Small intestine (tissue), 7 donors: Measurements from ENCODE around the gene EMC6. TPM values are rescaled to one million over a fixed set of nuclear protein-coding genes. Genes with fewer than 3 reads are reported as not detected.

Experiments
- DNase-seq, 2 donors: peaks; one replicate each; pipeline versions ENCODE4 v3.0.0 to v3.0.0-alpha.2; 2013
- FAIRE-seq: peaks from 2 replicates; lab custom pipeline; 2012; peaks lifted over from hg19 to GRCh38; lab: Jason Lieb, UNC
- H3K27ac ChIP-seq, 3 donors: one replicate each; pipeline ENCODE4 v1.5.1; 2013; ENCODE audit warnings: low read length in 2 of 3, mild to moderate bottlenecking in 2 of 3, control low read depth in 1 of 3, inconsistent platforms in 1 of 3, low read depth in 1 of 3, moderate library complexity in 1 of 3
- H3K27me3 ChIP-seq, 3 donors: one replicate each; pipeline ENCODE4 v1.6.1; 2013; ENCODE audit warnings: low read length in 3 of 3, inconsistent platforms in 1 of 3; ENCODE audit not compliant: control insufficient read depth in 3 of 3, insufficient read depth in 3 of 3
- H3K36me3 ChIP-seq, 3 donors: one replicate each; pipeline ENCODE4 v1.6.1; 2013; ENCODE audit warnings: low read length in 3 of 3, inconsistent platforms in 1 of 3, low read depth in 1 of 3, mild to moderate bottlenecking in 1 of 3, moderate library complexity in 1 of 3; ENCODE audit not compliant: control insufficient read depth in 3 of 3, insufficient read depth in 2 of 3
- H3K4me1 ChIP-seq, 3 donors: one replicate each; pipeline ENCODE4 v1.6.1; 2013; ENCODE audit warnings: low read length in 2 of 3, inconsistent platforms in 1 of 3, low read depth in 1 of 3, mild to moderate bottlenecking in 1 of 3, moderate library complexity in 1 of 3; ENCODE audit not compliant: control insufficient read depth in 3 of 3, insufficient read depth in 2 of 3
- H3K4me3 ChIP-seq, 3 donors: one replicate each; pipeline ENCODE4 v1.5.1; 2013; ENCODE audit warnings: low read length in 3 of 3, control low read depth in 1 of 3, inconsistent platforms in 1 of 3, low read depth in 1 of 3, mild to moderate bottlenecking in 1 of 3, moderate library complexity in 1 of 3
- H3K9me3 ChIP-seq, 2 donors: one replicate each; pipeline ENCODE4 v1.6.1; 2013; ENCODE audit warnings: low read depth in 1 of 2, low read length in 1 of 2; ENCODE audit not compliant: control insufficient read depth in 2 of 2, insufficient read depth in 1 of 2
- WGBS, 3 donors: extraction: QIAGEN DNeasy Blood & Tissue Kit; methylation state at CpG; one replicate each; pipeline ENCODE4 v1.1.7; 2013; 5-methylcytosine and 5-hydroxymethylcytosine counted together
- polyA plus RNA-seq, 4 donors: library from polyadenylated mRNA; stranded (reverse) in 3 of 4; unstranded in 1 of 4; fragments of 200-250 nt in 3 of 4; fragments of 120-200 nt in 1 of 4; gene quantifications; one replicate each; pipeline versions ENCODE4 v1.2.1 to v1.2.3, GENCODE V29; 2013
- donor health status: healthy with polysubstance abuse.
- donor health status: control.
- donor health status: control.
- donor health status: Bipolar disorder and iron deficiency.
- donor health status: healthy.

Gene EMC6
- polyA plus RNA-seq, 4 donors = 40.0 to 85.4 (median 71.9) TPM

DNA sequence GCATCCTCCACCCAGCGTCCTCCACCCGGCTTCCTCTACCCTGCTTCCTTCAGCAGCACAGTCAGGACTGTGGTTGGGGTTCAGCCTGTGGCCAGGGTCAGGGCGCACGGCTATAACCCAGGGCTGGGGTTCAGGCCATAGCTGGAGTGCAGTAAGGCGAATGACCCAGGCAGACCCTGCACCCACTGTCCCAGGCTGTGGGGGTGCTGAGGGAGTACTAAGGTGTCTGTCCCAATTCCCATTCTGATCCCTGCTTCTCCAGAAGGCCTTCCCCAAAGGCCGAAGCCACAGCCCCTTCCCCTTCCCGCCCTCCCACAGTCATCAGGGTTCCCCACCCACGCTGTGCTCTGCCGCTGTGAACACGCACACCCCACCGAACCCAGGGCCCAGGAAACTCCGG lies 12.4 kb downstream of the EMC6 start:
- 83 to 87% (median 86%) methylated on average over 12 of the region's 12 CpGs for WGBS, 3 donors
- Histone ChIP-seq H3K36me3 (no peaks in the 10 kb centered on the region), H3K27ac (no peak overlapping the region), H3K9me3 (no peaks in the 10 kb centered on the region), H3K4me3 (no peak overlapping the region), H3K27me3 (peaks cover 0 to 17% (median 2%) of the 10 kb centered on the region in 3 donors), H3K4me1 (no peaks in the 10 kb centered on the region)
- FAIRE-seq = no peak
- DNase-seq = no peak

DNA sequence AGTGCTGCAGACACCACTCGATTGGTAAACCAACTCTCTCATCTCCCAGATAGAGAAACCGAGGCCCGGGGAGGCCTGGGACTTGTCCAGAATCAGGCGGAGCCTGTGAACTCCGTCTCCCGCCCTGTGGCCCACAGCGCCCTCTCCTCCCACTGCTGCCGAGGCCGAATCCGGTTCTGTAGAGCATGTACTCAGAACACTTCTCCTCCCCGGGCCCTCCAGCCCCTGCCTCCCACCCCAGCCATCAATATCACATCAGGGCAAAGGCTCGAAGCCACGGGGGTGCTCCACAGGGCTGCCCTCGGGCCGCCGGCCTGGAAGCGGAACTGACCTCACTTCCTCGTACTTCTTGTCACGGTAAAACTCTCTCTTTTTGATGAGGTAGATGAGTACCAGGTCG lies 13.0 kb downstream of the EMC6 start:
- FAIRE-seq (no peak), DNase-seq (no peak)
- Histone ChIP-seq H3K27ac (no peak overlapping the region), H3K36me3 (no peaks in the 10 kb centered on the region), H3K9me3 (no peaks in the 10 kb centered on the region), H3K4me3 (no peak overlapping the region), H3K4me1 (no peaks in the 10 kb centered on the region), H3K27me3 (peaks cover 0 to 17% (median 2%) of the 10 kb centered on the region in 3 donors)
- 76 to 84% (median 80%) methylated on average over 20 of the region's 20 CpGs for WGBS, 3 donors

DNA sequence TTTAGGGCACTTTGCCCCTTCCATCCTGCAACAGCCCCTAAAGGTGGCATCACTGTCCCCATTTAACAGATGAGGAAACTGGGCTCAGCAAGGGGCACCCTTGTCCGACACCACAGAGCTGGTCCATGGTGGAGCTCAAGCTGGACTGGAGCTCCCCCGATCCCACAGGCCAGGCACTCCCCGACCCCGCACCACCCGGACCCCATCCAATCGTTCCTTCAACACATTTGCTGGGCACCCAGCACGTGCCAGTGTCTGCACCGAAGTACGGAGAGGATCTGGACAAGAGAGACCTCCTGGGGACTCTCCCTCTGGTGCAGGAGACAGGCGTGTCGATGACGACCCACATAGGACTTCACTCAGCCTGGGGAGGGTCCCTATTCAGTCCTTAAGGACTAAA lies 13.4 kb downstream of the EMC6 start:
- H3K9me3 ChIP-seq = no peaks in the 10 kb centered on the region
- 87 to 96% (median 89%) methylated on average over 12 of the region's 12 CpGs for WGBS, 3 donors
- DNase-seq (no peak), FAIRE-seq (no peak)
- no peak overlapping the region for H3K4me3 ChIP-seq
- no peaks in the 10 kb centered on the region for H3K4me1 ChIP-seq
- peaks cover 0 to 17% (median 2%) of the 10 kb centered on the region in 3 donors for H3K27me3 ChIP-seq
- H3K36me3 ChIP-seq = no peaks in the 10 kb centered on the region
- H3K27ac ChIP-seq = no peak overlapping the region

DNA sequence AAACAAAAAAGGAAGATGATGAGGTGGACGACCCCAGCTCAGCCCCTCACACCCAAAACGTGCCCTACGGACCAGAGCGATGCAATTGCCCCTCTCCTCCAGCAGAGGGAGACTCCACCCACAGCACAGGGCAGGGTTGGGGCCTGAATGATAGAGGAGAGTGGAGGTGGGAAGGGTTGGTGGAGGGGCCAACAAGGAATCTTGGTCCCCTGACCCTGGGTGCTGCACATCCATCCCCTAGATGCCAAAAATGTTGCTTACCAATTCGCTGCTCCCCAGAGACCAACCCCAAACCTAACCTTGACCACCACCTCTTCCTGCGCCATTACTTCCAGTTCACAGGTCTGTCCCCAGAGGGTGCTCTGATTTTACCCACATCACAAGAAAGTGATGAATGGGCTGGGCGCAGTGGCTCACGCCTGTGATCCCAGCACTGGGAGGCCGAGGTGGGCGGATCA lies 14.5 kb downstream of the EMC6 start:
- peak; percentile 19 to 55 for DNase-seq
- 27 to 31% (median 28%) methylated on average over 10 of the region's 10 CpGs for WGBS, 3 donors
- H3K4me3 ChIP-seq = no peak overlapping the region

DNA sequence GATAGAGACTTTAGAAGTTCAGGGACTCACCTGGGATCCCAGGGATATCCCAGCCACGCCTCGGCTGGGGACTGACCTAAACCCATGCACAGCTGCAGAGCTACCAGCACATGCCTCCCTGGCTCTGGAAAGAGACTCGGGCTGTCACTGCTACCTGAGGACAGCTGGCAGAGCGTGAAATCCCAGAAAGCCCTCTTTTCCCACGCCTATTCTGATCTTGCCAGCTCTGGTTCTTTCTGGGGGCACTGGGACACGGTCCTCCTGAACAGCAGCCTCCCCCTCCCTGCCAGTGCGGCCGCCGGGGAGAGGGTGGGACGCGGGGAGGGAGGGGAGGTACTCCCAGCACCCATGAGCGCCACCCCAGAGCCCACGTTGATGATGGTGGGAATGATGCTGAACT lies 16.6 kb downstream of the EMC6 start:
- no peak for DNase-seq
- no peaks in the 10 kb centered on the region for H3K9me3 ChIP-seq
- H3K27me3 ChIP-seq = peaks cover 0 to 23% (median 2%) of the 10 kb centered on the region in 3 donors
- FAIRE-seq = no peak
- H3K36me3 ChIP-seq = no peaks in the 10 kb centered on the region
- H3K4me3 ChIP-seq = no peak overlapping the region
- 9 to 39% (median 30%) methylated on average over 8 to 13 of the region's 13 CpGs for WGBS, 3 donors
- H3K4me1 ChIP-seq = no peaks in the 10 kb centered on the region
- H3K27ac ChIP-seq = no peak overlapping the region

More for the DNA sequence above, 14.5 kb downstream of the EMC6 start:
- H3K27me3 ChIP-seq = peaks cover 0 to 19% (median 2%) of the 10 kb centered on the region in 3 donors
- no peaks in the 10 kb centered on the region for H3K4me1 ChIP-seq
- no peaks in the 10 kb centered on the region for H3K9me3 ChIP-seq
- no peak for FAIRE-seq
- H3K27ac ChIP-seq = no peak overlapping the region
- no peaks in the 10 kb centered on the region for H3K36me3 ChIP-seq

DNA sequence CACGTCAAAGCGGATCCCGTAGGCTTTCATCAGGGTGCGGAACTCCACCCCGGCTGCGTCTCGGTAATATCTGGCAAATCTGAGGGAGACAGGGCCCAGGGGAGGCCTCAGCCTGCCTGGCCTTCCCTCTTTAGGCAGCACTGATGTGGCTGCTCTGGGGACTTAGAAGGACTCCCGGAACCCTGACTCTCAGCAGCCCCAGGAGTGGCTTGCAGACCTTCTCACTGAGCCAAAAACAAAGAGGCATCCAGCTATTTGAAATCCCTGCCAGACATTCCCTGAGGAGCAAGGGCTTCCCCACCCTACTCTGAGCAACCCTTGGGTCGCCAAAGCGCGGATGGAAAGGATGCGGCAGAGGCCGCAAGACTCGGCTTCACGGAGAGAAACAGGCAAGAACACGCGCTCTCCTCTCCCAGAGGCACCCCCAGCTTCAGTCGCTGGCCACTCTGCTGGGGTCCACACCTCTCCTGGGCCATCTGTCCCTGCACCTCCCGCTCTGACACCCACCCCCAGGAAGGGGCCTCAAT lies 19.5 kb downstream of the EMC6 start:
- 45 to 46% (median 45%) methylated on average over 19 of the region's 19 CpGs for WGBS, 3 donors

DNA sequence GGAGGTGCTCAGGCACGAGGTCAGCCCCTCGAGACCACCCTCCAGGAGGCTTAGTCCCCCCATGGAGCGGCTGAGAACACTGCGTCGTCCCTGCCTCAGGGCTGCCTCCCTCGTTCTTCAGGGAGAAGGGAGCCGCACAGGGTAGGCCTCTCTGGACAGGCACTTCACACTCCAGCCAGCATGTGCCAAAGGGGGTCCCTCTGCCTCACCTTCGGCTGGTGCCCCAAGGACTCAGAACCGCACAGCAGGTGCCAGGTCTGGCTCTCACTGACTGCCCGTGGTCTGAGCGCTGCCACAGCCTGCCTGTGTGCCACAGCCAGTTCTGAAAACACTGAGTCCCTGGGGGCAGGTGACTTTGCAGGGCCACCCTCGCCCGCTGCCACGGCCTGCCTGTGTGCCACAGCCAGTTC lies 20.2 kb downstream of the EMC6 start:
- peaks cover 0 to 37% (median 0%) of the 10 kb centered on the region in 3 donors for H3K27me3 ChIP-seq
- DNase-seq = no peak
- no peaks in the 10 kb centered on the region for H3K36me3 ChIP-seq
- no peak for FAIRE-seq
- no peak overlapping the region for H3K4me3 ChIP-seq
- no peaks in the 10 kb centered on the region for H3K9me3 ChIP-seq
- H3K4me1 ChIP-seq = no peaks in the 10 kb centered on the region
- 68 to 77% (median 74%) methylated on average over 11 to 14 of the region's 14 CpGs for WGBS, 3 donors
- no peak overlapping the region for H3K27ac ChIP-seq

More for the DNA sequence above, 19.5 kb downstream of the EMC6 start:
- H3K27me3 ChIP-seq = peaks cover 0 to 33% (median 0%) of the 10 kb centered on the region in 3 donors
- no peak overlapping the region for H3K4me3 ChIP-seq
- H3K36me3 ChIP-seq = no peaks in the 10 kb centered on the region
- H3K4me1 ChIP-seq = no peaks in the 10 kb centered on the region
- FAIRE-seq (no peak), DNase-seq (no peak)
- H3K27ac ChIP-seq = no peak overlapping the region
- H3K9me3 ChIP-seq = no peaks in the 10 kb centered on the region

DNA sequence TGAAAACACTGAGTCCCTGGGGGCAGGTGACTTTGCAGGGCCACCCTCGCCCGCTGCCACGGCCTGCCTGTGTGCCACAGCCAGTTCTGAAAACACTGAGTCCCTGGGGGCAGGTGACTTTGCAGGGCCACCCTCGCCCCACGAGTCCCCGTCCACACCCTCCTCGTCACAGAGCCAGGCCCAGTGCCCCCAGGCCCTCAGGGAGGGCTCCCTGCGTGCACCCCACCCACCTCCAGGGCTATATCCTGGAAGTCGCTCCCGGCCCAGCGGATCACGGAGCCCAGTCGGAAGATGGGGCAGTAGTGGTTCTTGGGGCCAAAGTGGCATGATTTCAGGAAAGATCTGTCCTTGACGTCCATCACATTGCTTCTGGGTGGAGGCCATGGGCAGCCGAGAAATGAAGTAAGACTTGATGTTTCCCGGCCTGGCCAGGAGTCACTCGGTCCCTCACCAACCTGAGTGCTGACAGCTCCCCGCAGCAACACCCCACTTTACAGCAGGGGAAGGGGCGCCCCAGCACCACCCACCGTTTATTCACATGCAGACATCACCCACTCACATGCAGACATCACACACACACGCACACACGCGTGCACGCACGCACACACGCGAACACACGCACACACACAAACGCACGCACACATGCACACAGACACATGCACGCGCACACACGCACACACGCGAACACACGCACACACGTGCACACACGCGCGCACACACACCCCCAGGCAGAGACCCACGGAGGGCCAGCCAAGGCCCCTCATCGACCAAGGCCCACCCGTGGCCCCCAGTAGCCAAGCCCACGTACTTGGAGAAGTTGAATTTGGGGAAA lies 20.9 kb downstream of the EMC6 start:
- no peak overlapping the region for H3K4me3 ChIP-seq
- DNase-seq = no peak
- H3K36me3 ChIP-seq = no peaks in the 10 kb centered on the region
- no peak for FAIRE-seq
- H3K27ac ChIP-seq = no peak overlapping the region
- H3K9me3 ChIP-seq = no peaks in the 10 kb centered on the region
- peaks cover 0 to 36% (median 0%) of the 10 kb centered on the region in 3 donors for H3K27me3 ChIP-seq
- WGBS, 3 donors = 82 to 89% (median 85%) methylated on average over 41 to 44 of the region's 44 CpGs
- no peaks in the 10 kb centered on the region for H3K4me1 ChIP-seq
